GM12872 (cell line): ENCODE data around the gene NR2F1.

Experiments
- TF ChIP-seq, protein P1 (sequence below): IDR thresholded peaks from 3 replicates; pipeline ENCODE4 v1.5.1; 2011; ENCODE audit warnings: low read depth, mild to moderate bottlenecking, low read length, moderate library complexity; ENCODE audit not compliant: insufficient read depth

Gene NR2F1

DNA sequence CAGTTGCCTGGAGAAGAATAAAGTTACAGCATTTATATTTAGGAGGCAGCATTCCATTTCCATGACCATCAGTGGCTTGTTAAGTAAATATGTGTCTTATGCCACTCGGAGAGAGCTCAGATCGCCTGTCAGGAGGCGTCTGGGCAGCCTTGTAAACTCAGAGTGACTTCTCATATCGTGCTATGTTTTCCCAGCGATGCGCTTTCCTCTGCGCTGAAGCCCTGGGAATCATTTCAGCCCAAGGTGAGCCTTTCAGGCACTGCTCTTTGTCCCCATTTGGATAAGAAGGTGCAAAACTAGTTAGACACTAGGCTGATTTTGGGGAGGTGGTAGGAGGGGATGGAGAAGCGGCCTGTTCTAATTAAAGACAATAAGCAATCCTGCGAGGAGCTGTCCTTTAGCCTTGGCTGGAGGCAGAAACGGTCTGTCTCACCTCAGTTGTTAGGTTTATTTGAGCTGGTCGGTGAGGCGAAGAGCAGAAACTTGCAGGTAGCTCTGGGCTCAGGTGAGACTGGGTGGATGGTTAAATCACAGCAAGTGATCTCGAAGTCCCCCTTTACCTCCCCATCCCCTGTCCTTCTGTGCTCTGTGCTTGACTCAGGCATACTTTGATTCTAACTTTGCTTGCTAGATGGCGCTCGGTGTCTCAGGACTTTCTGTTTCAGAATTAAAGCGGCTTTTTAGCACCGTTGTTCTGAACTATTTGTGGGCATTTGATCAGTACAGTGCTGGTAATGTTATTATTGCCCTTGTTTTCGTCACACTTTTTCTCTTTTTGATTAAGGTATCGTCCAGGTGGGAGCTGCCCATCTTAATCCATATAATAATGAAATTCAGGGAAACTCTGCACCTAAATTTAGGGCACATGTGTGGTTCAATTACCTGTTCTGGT lies 24.6 kb downstream of the NR2F1 start:
- TF ChIP-seq, protein P1, sequence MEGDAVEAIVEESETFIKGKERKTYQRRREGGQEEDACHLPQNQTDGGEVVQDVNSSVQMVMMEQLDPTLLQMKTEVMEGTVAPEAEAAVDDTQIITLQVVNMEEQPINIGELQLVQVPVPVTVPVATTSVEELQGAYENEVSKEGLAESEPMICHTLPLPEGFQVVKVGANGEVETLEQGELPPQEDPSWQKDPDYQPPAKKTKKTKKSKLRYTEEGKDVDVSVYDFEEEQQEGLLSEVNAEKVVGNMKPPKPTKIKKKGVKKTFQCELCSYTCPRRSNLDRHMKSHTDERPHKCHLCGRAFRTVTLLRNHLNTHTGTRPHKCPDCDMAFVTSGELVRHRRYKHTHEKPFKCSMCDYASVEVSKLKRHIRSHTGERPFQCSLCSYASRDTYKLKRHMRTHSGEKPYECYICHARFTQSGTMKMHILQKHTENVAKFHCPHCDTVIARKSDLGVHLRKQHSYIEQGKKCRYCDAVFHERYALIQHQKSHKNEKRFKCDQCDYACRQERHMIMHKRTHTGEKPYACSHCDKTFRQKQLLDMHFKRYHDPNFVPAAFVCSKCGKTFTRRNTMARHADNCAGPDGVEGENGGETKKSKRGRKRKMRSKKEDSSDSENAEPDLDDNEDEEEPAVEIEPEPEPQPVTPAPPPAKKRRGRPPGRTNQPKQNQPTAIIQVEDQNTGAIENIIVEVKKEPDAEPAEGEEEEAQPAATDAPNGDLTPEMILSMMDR: peak; percentile 70

DNA sequence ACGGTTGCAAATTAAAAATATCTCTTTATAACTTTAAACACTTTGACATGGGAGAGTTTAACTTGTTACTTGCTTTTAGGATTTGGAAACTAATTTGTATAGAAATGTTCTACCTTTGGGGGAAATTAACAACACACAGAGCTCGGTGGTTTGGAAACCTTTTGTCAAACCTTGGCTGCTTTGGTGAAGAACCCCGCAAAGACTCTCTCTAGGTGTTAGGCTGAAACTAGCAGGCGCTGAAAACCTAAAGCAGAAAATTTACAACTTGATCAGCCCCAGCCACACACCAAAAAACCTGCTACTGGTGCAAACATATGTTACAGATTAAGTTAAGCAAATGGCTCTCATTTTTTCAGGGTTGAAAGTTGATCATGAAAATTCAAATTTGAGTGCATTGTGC lies 25.8 kb downstream of the NR2F1 start:
- TF ChIP-seq, protein P1: no peak

DNA sequence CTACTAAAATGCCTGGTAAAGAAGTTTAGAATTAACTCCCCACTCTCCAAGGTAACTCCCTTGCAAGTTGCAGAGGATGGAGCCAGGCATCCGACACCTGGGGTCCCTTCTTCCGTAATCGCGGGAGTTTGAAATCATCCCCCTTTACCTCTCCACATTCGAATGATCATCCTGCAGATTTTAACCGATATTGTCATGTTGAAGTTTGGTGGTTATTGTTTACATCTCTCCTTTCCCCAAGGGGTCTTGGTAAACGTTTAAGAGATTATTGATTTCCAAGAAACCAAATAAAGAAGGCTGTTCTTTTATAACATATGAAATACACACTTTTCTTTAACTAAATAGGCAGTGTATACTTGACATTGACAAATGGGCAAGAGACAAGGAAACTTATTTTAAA lies 26.7 kb downstream of the NR2F1 start:
- TF ChIP-seq, protein P1: no peak

DNA sequence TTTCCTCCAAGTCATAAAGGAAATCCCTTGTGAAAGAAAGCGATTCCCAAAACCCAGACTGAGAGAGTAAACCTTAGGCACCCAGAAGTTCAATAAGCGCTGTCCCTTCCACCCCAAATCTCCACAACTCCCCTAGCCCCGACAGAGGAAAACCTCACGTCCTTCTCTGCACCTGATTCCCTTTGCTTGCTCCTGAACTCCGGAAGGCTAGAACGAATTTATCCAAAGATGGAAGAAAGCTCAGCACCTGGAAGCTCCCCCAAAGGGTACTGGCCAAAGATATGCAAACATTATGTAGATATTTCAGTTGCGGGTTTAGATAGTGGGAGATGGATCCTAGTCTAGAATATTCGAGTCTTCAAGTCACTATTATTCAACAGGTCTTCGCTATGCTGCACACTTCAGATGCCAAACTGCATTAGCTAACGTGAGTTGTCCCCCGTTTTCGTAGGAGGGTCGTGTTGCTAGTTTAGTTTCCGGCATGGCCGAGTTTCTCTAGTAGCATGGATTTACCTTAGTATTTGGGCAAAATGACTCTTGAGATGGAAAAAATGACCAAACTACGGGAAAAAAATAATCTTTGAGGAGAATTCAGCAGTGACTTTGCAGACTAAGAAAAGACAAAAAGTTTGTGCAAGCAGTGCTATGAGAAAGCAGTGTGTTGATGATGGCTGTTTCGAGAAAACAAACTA lies 27.7 kb downstream of the NR2F1 start:
- TF ChIP-seq, protein P1: no peak

DNA sequence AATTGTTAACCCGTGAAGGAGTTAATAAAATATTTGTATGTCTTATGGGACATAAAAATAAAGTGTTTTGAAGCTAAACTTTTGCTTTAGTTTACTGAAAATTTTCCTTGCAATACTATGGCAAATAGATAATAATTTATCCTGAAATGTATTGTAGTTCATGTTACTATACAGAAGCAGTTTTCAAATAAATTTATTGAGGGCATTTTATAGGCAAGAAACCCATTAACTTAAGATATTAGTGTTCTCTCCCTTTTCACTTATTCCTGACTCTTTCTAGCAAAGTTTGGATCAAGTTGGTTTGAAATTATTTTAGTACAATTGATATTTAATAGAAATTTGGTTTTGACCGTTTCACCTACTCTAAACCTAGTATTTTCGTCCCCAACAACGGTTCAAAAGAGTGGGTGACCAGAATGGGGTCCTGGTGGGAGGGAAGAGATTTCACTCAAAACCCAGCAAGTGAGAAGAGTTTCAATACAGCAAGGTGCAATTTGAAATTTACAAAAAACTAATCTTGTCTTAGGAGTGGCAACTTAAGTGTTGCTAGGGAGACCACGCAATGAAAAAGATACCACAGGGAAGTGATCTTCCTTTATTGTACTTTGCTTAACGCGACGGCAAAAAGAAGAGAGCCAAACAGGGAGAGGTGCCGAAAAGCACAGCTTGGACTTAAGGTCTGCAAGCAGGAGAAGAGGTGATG lies 28.4 kb downstream of the NR2F1 start:
- TF ChIP-seq, protein P1: no peak

DNA sequence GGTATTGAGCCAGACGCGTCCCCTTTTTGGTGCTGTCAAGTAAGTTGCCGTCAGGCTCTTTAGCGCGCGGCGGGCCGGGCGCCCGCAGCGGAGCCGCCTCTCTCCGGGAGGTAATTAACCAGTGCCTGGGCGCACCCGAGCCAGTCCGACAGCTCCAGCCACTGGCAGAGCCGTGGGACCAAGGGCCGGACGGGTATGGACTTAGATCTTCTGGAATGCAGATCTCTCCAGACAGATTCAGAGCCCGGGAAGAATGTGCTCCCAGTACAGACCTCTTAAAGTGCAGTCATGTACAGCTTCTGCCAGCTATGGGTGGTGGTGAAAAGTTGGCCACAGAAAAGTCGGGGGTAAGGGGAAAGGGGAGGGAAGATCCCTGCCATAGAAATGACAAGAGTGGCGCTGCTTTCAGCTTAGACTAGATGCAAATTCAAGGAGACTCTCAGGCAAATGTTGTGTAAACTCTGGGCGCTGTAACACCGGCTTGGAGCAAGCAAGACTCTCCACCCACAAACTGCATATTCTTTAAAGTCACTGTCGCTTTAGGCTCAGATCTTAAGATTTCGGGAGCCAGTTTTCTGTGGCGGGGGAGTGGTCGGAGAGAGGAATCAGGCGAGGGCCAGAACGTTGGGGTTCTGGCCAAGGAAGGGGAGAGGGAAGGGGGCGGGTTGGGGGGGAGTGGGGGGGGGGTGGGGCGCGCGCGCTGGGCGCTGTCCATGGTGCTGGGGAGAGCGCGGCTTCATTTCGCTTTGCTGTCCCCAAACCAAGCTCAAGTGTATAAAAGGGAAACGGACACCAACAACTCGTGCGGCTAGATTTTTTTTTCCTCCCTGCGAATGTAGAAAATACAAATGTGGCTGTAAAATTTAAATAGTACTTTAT lies 29.2 kb downstream of the NR2F1 start:
- TF ChIP-seq, protein P1: no peak

DNA sequence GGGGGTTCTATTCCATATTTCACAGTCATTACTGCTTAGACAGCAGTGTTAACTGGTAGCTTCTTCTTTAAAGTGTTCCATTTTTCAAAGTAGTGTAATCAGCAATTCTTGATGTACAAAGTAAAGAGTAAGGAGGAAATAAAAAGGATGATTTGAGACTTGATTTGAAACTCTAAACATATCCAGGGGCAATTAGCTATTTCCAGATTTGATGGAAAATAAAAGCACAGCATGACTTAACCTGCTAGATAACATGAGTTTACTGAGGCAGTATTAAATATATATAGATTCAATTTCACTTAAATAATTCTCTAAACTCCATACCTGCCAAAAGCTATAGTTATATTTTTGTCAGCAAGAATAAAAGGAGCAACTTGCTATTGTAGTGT lies 29.8 kb downstream of the NR2F1 start:
- TF ChIP-seq, protein P1: no peak
